Heart left ventricle (tissue), 16 donors: Measurements from ENCODE around the gene ADPRHL1. TPM values are rescaled to one million over a fixed set of nuclear protein-coding genes. Genes with fewer than 3 reads are reported as not detected.
A peak's percentile ranks its signal among the peaks of the same experiment; 100 is the strongest.

Source experiments
- ATAC-seq, 4 donors: fragments of 200-7000 bp; cut with Tn5 transposase; one replicate each; pipeline ENCODE4 v1.9.1; 2020 to 2022; ENCODE audit warnings: moderate library complexity in 4 of 4, mild to moderate bottlenecking in 3 of 4, moderate number of reproducible peaks in 1 of 4
- DNase-seq, 5 donors: peaks; one replicate each; pipeline ENCODE4 v3.0.0-alpha.2; 2020
- H3K27ac ChIP-seq, 12 donors: fragments of 200-600 bp; sonication (generic) in 4 of 12; one replicate each; pipeline versions ENCODE4 v1.5.0 to v1.8.0; 2016 to 2022; ENCODE audit warnings: mild to moderate bottlenecking in 2 of 12
- H3K27me3 ChIP-seq, 9 donors: fragments of 200-600 bp; sonication (generic) in 2 of 9; one replicate each; pipeline versions ENCODE4 v1.5.1 to v1.8.0; 2016 to 2022; ENCODE audit warnings: mild to moderate bottlenecking in 3 of 9
- H3K36me3 ChIP-seq, 9 donors: fragments of 200-600 bp; sonication (generic) in 2 of 9; one replicate each; pipeline versions ENCODE4 v1.5.0 to v1.8.0; 2018 to 2022; ENCODE audit warnings: mild to moderate bottlenecking in 2 of 9
- H3K4me1 ChIP-seq, 12 donors: fragments of 200-600 bp; sonication (generic) in 4 of 12; one replicate each; pipeline versions ENCODE4 v1.5.0 to v1.8.0; 2016 to 2022; ENCODE audit warnings: mild to moderate bottlenecking in 3 of 12
- H3K4me3 ChIP-seq, 12 donors: fragments of 200-600 bp; sonication (generic) in 4 of 12; one replicate each; pipeline versions ENCODE4 v1.5.0 to v1.8.0; 2017 to 2022; ENCODE audit warnings: mild to moderate bottlenecking in 9 of 12, moderate library complexity in 4 of 12
- H3K9me3 ChIP-seq, 12 donors: fragments of 200-600 bp; sonication (generic) in 4 of 12; one replicate each; pipeline versions ENCODE4 v1.5.0 to v1.8.0; 2016 to 2022; ENCODE audit warnings: mild to moderate bottlenecking in 1 of 12
- POLR2A ChIP-seq, 2 donors: fragments of 450-650 bp; IDR thresholded peaks; one replicate each; pipeline ENCODE4 v1.6.1; 2017; ENCODE audit warnings: antibody characterized with exemption in 2 of 2, mild to moderate bottlenecking in 2 of 2, moderate library complexity in 2 of 2
- WGBS, 4 donors: extraction: QIAGEN DNeasy Blood & Tissue Kit in 2 of 4; methylation state at CpG; one replicate each; pipeline versions ENCODE4 v1.1.5 to v1.1.7; 2013 to 2018; 5-methylcytosine and 5-hydroxymethylcytosine counted together
- intact Hi-C, 10 donors: fragments of 100-400 bp; cut with DNase I; formaldehyde crosslinking; loops; one replicate each; pipeline versions ENCODE4 v1.11.1 to v1.14.2; 2022
- polyA plus RNA-seq, 2 donors: library from polyadenylated mRNA; stranded (reverse); fragments of 200-250 nt; gene quantifications; one replicate each; pipeline ENCODE4 v1.2.3, GENCODE V29; 2013
- total RNA-seq, 9 donors: library from RNA; depleted of rRNA in 2 of 9; stranded (reverse); fragments of >200 nt in 2 of 9; fragmentation: NEBNext Ultra II Directional in 3 of 9; extraction: Animal tissue kit (Norgen Biotek cat#: 25700) in 3 of 9; gene quantifications; one replicate each; pipeline versions ENCODE4 v1.1.0 to v1.2.4, GENCODE V29; 2016 to 2023
- TF ChIP-seq, protein P1 (sequence below), 12 donors: fragments of 200-600 bp; sonication (generic) in 4 of 12; IDR thresholded peaks; one replicate each; pipeline versions ENCODE4 v1.5.0 to v1.8.0; 2018 to 2022; ENCODE audit warnings: antibody characterized with exemption in 12 of 12, mild to moderate bottlenecking in 5 of 12
- donor health status: ischemic (EF 13 %, LVEDD 7.1; RV severe dilation, severe dysfunction).
- donor health status: healthy with polysubstance abuse.
- donor health status: DM: no; HTN: yes; CAD: no.
- donor health status: DM: no; HTN: no; CAD: no.
- donor health status: ischemic (EF 25% LVEDD 6.9; RV normal size, moderate dysfunction).
- donor health status: ischemic (EF 25% LVEDD 5.7; RV mildly dilated, moderate dysfunction).
- donor health status: healthy.
- donor health status: DM: yes; HTN: yes; CAD: no.
- donor health status: ischemic (EF 35%, LVEDD 5.7; RV mildly dilated, moderate dysfunction).
- donor health status: nonischemic (EF 11% LVEDD 7.7; RV severe dilation, severe dysfunction).
- donor health status: DM: yes; HTN: yes; CAD: no.
- donor health status: PGD.
- donor health status: ischemic (EF 29% LVEDD 5.4; RV normal size, mild dysfunction).
- donor health status: nonischemic (EF 23%, LVEDD 6.1; RV moderate dilation, normal function).

The ADPRHL1 gene
- total and polyA plus RNA-seq, 11 donors = 160 to 774 (median 521) TPM

DNA sequence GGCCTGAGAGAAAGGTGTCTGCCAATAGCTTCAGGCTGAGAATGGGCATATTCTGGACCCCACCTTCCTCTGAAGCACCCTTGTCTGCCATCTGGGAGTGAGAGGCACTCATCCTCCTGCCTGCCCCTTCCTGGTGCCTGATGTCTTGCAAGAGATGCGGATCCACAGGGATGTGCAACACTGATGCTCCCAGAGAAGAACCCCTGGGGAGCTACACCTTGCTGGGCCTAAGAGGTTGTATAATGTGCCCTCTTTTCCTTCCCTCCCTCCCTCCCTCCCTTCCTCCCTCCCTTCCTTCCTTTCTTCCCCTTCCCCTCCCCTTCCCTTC, 34.6 kb downstream of the ADPRHL1 start:
- H3K4me1 ChIP-seq = peaks cover 0 to 20% (median 6%) of the 10 kb centered on the region in 12 donors
- 77 to 100% (median 88%) methylated on average over 1 of the region's 1 CpG for WGBS, 4 donors
- intact Hi-C loops = no loop called here
- peak overlapping the region in 1 of 12 donors; percentile 46 for H3K27ac ChIP-seq
- TF ChIP-seq POLR2A (IDR thresholded peaks at IDR 0.05) = no peak
- TF ChIP-seq, protein P1, sequence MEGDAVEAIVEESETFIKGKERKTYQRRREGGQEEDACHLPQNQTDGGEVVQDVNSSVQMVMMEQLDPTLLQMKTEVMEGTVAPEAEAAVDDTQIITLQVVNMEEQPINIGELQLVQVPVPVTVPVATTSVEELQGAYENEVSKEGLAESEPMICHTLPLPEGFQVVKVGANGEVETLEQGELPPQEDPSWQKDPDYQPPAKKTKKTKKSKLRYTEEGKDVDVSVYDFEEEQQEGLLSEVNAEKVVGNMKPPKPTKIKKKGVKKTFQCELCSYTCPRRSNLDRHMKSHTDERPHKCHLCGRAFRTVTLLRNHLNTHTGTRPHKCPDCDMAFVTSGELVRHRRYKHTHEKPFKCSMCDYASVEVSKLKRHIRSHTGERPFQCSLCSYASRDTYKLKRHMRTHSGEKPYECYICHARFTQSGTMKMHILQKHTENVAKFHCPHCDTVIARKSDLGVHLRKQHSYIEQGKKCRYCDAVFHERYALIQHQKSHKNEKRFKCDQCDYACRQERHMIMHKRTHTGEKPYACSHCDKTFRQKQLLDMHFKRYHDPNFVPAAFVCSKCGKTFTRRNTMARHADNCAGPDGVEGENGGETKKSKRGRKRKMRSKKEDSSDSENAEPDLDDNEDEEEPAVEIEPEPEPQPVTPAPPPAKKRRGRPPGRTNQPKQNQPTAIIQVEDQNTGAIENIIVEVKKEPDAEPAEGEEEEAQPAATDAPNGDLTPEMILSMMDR (IDR thresholded peaks at IDR 0.05) = no peak
- no peaks in the 10 kb centered on the region for H3K27me3 ChIP-seq
- ATAC-seq (no peak), DNase-seq (no peak)
- no peak overlapping the region for H3K4me3 ChIP-seq
- H3K36me3 ChIP-seq = peaks cover 0 to 39% (median 10%) of the 10 kb centered on the region in 9 donors
- H3K9me3 ChIP-seq = no peaks in the 10 kb centered on the region

DNA sequence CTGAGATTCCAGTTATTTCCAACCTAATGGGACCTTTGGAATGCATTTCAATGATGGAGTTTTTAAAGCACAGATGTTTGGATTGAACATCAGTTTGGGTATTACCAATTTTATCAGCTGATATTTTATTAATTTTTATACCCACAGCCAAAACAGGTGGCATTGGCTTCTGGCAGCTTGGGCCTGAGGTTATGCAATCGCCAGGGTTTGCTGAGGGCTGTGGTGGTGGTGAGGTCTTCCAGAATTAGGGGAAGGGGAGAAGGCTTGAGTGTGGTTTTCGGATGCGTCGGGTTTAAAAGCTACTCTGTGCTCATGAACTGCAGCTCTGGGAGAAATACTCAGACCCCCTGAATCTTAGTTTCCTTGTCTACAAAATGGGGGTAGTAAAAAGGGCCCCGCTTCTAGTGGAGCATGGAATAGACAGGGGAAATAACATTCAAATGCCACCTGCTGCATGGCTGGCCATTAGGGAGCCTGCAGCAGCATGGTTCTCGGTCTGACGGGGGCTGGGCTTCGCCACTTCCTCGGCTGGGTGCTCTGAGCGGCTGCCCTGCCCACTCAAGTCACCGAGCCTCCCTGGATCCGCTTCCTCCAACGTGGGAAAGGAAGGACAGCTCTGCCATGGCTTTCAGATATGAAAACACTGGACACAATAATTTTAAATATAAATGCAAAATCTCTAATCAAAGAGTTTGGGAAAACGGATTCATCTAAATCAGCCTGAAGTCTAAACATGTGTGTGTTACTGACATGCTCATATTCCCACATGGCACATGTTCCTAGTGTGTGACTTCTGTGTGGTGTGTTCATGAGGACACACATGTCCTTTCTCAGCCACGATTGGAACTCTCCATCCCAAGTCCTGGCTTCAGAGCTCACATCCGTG, 35.2 kb downstream of the ADPRHL1 start:
- H3K27ac ChIP-seq = peak overlapping the region in 3 of 12 donors; percentile 24 to 95 (median 46)
- TF ChIP-seq POLR2A (IDR thresholded peaks at IDR 0.05) = no peak
- TF ChIP-seq, protein P1 (IDR thresholded peaks at IDR 0.05) = no peak
- no peaks in the 10 kb centered on the region for H3K27me3 ChIP-seq
- H3K36me3 ChIP-seq = peaks cover 0 to 34% (median 10%) of the 10 kb centered on the region in 9 donors
- H3K4me1 ChIP-seq = peaks cover 0 to 26% (median 9%) of the 10 kb centered on the region in 12 donors
- no peaks in the 10 kb centered on the region for H3K9me3 ChIP-seq
- no peak overlapping the region for H3K4me3 ChIP-seq
- ATAC-seq (no peak), DNase-seq (peak in 1 of 5 donors; percentile 14)
- intact Hi-C loops = no loop called here
- 59 to 65% (median 61%) methylated on average over 16 of the region's 16 CpGs for WGBS, 4 donors

DNA sequence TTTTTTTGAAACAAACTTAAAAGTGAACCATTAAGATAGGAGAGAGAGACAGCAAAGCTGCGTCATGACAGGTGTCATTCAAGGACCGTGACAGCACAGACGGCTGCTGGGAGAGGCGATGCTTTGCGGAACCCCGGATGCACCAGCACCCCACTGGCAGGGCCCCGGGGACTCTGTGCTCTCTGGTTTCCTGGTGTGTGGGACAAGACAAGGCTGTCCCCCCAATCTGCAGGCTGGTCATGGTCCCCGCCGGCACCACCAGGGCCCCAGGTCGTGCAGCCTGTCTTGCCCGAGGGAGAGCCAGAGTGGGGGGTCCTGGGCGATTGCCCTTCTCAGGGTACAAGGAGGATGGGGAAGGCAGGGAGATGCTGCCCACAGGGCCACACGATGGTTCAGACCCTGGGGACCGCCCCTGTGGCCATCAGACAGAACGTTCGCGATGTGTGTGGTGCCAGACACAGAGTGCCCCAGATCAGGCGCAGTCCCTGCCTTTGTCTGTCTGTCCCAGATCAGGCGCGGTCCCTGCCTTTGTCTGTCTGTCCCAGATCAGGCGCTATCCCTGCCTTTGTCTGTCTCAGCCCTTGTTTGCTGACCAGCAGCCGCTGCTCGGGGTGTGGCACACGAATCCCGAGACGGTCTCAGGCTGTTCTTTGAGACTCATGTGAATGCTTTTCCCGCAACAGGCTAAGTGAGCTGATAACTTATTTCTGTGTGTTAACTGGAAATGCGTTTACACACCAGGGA, 36.1 kb downstream of the ADPRHL1 start:
- H3K9me3 ChIP-seq = no peaks in the 10 kb centered on the region
- WGBS, 4 donors = 62 to 73% (median 66%) methylated on average over 21 to 28 of the region's 28 CpGs
- TF ChIP-seq, protein P1 (IDR thresholded peaks at IDR 0.05) = no peak
- no peak for TF ChIP-seq POLR2A (IDR thresholded peaks at IDR 0.05)
- no peak overlapping the region for H3K4me3 ChIP-seq
- ATAC-seq = peak in 3 of 4 donors; percentile 3 to 5 (median 3)
- DNase-seq = peak in 2 of 5 donors; percentile 10 to 27
- no peaks in the 10 kb centered on the region for H3K27me3 ChIP-seq
- H3K4me1 ChIP-seq = peaks cover 0 to 30% (median 9%) of the 10 kb centered on the region in 12 donors
- H3K27ac ChIP-seq = peak overlapping the region in 4 of 12 donors; percentile 5 to 95 (median 35)
- H3K36me3 ChIP-seq = peaks cover 0 to 25% (median 7%) of the 10 kb centered on the region in 9 donors
- intact Hi-C loops = no loop called here

DNA sequence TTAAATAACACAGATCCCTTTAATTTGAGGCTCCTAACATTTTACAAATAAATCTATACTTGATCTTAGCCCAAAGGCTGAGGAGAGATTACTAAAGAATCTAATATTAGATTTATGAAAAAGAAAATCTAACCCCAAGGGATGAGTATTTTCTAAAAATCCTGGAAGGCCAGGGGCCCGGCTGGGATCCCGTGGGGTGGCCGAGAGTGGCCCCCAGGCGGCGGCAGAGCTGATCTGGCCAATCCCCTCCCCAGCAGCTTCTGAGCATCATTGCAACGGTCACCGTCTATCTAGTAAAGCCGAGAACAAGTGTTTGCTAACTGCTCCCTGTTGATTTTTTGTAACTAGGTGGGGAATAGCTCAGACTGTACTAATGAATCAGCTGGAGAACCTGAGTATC, 37.5 kb downstream of the ADPRHL1 start:
- Histone ChIP-seq H3K4me3 (no peak overlapping the region), H3K27me3 (no peaks in the 10 kb centered on the region), H3K27ac (peak overlapping the region in 3 of 12 donors; percentile 83 to 95 (median 88)), H3K4me1 (peaks cover 0 to 35% (median 11%) of the 10 kb centered on the region in 12 donors), H3K9me3 (no peaks in the 10 kb centered on the region), H3K36me3 (peaks cover 0 to 16% (median 4%) of the 10 kb centered on the region in 9 donors)
- ATAC-seq = no peak
- intact Hi-C loops = no loop called here
- WGBS, 4 donors = 54 to 77% (median 62%) methylated on average over 8 of the region's 8 CpGs
- no peak for TF ChIP-seq POLR2A (IDR thresholded peaks at IDR 0.05)
- TF ChIP-seq, protein P1 (IDR thresholded peaks at IDR 0.05) = no peak
- DNase-seq = peak in 2 of 5 donors; percentile 9 to 10
